NCI-H2081 (cell line): ENCODE data around the gene NT5DC3.
"Not testable (repeated sequence)": the region's sequence is repeated elsewhere in the genome, so short reads cannot be mapped to it uniquely, and the experiment has no call there.

Experiments used
- DNase-seq, 2 experiments: peaks; one replicate each; lab custom pipeline; 2025; lab: John Stamatoyannopoulos, UW

Gene NT5DC3

DNA sequence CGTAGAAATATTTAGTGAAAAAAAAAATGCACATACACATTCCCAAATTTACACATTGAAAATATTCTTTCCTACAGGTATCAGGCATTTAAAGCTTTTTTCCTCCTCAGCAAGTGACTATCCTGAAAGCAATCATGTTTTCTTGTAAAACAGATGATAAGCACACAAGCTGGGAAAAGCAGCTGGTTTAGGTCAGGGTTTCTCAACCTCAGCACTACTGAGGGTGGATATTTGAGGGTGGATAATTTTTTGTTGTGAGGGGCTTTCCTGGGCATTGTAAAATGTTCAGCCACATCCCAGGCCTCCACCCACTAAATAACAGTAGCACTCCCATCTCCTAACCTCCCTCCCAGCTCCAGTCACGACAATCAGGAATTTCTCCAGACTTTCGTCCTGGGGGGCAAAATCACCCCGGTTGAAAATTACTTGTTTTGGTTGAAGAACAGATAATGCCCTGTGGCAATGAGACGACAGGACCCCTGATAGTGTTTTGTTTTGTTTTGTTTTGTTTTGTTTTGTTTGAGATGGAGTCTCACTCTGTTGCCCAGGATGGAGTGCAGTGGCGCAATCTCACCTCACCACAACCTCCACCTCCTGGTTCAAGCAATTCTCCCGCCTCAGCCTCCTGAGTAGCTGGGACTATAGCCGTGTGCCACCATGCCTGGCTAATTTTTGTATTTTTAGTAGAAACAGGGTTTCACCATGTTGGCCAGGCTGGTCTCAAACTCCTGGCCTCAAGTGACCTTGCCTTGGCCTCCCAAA is 15.0 kb upstream of the NT5DC3 start:
- no peak for DNase-seq

DNA sequence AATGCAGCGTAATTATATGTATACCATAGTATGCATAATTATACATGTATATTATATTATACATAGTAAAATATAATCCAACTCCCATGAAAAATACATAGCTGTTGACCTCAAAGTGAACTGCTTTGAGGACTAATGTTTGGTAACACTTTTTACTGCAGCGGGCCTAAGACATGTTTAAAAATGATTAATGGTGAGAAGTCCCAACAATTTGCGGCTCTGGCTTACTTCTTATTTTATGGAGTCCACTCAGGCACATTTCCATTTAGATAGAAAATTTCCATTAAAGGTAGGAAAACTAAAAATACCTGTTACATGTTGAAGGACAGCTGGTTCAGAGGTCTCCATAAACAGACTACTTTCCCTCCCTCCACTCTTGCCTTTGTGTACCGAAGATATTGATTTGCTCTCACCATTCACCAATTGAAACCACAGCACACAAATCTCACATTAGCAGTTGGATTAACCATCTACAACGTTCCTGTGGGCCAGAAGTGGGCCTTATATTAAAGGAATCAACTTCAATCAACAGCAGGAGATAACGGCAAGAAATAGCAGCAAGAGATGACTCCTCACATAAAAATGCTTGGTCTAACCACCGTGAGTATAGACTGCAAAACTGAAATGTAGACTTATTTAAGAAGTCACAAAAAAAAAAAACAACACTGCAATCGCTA is 14.1 kb upstream of the NT5DC3 start:
- DNase-seq: no peak

DNA sequence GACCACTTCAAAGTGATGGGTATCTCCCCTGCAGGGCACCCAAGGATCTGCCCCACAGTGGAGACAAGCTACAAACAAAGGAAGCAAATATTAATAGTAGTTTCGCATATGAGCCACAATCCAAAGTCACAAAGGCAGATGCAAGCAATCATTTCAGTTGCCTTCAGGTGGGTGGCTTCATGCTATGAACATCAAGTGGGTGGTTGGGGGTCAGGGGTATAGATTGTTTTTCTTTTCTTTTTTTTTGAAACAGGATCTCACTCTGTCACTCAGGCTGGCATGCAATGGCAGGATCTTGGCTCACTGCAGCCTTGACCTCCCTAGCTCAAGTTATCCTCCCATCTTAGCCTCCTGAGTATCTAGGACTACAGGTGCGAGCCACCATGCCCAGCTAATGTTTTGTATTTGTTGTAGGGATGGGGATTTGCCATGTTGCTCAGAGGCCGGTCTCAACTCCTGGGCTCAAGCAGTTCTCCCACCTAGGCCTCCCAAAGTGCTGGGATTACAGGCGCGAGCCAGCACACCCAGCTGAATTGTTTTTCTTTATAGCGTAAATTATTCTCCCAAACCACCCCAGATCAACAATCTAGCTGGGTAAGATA is 13.4 kb upstream of the NT5DC3 start:
- DNase-seq: no peak

DNA sequence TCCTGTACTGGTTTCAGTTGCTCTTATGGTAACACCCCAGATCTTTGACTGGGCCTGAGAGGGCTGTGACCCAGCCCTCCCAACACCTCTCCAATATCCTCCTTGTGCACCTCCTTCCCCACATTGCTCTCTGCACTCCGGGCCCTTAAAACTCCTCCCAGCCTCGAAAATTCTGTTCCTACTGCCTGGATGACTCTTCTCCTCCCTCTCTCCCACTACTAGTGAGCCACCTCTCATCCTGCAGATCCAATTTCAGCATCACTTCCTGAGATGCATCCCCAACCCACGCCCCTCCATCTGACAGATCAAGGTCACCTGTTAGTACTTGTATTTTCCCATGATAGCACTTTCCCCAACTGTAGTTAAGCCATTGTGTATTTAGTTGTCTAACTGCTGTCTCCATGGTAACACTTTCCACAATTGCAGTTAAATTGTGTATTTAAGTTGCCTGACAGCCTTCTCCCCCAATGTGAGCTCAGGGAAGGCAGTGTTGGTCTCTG is 11.5 kb upstream of the NT5DC3 start:
- peak; percentile 83 to 93 for DNase-seq

DNA sequence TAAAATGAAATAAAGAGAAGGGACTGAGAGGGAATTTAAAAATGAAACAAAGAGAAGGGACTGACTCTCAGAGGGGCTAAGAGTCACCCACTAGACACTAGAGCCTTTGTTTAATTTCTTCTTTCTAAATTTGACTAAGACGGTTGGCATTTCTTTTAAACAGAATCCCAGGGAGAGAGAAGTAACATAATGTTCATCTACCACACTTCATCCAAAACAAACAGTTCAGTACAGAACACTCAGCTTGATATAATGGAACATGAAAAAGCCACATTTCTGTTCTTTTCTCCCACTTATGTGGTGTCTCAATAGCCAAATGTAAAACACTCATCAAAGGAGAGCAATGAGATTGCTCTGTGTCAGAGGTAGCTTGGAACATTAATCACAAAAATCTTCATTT is 10.1 kb upstream of the NT5DC3 start:
- DNase-seq: no peak

DNA sequence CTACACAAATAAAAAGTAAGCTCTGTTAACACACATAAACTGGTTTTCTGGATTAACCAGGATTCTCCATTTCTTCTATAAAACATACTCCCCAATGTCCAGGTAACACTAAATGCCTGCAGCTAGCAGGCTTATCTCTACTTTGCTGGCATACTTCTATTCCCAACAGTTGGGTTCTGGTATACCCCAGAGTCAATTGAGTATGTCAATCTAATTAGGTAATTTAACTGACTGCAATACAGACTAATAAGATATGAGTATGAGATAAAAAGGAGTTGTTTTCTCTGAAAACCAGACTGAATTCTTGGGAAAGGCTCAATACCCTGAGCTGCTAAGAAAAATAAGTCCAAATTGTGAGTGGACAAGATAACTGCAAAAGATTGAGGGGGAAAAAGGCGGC is 9.4 kb upstream of the NT5DC3 start:
- DNase-seq: no peak

DNA sequence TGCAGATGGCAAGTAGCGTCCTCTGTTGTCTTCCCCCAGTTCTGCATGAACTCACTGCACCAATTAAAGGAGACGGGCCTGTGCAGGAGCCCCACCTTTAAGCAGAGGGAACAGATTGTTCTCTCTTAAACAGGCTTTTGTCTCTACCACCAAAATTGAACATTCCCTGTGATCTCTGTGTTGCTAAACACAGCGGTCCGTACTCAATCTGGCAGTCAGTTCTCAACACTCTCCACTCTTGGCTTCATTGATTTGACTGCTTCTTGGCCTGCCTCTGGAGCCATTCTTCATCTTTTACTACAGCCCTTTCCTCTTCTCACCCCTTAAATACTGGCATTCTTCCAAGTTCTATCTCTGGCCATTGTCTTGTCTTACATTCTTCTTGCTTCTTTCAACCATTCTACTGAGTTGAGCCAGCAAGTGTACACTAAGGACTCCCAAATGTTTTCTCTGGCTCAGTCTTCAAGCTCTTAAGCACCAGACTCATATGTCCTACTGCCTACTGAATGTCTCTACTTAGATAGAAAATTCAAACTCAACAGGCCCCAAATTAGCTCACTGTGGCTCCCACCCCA is 8.0 kb upstream of the NT5DC3 start:
- no peak for DNase-seq

DNA sequence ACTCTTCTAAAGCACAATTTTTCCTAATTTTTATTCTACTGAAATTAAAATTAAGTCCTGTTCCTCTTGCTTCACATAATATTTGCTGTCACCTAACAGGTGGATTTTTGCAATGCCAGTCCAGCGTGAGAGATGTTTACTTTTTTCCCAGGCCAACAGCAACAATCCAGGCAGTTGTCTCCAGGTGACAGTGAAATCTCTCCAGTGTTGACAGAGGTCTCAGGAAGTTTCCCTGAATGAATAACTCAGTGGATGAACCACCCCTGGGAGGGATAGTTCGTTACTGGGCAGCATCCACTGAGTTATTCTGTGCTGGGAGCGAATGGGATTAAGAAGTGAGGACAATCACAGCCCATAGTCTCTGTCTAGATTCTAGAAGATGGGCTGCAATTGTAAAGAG is 7.1 kb upstream of the NT5DC3 start:
- no peak for DNase-seq

DNA sequence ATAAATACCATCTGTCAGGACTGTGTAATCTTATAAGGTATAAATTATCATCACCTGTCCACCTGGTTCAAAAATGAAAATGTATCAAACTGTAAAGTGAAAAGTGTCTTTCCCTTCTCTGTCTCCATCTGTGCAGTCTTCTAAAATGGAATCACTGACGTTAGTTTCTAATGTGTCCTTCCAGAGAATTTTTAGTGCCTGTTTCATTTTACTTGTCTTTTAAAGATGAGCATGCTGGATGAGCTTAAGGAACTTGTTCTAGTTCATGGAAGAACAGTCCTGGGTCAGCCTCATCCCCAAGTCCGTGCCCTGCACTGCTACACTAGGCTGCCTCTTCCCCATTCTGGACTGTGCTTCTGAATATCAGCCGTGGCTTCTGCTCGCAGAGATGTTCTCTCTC is 5.4 kb upstream of the NT5DC3 start:
- DNase-seq: no peak

DNA sequence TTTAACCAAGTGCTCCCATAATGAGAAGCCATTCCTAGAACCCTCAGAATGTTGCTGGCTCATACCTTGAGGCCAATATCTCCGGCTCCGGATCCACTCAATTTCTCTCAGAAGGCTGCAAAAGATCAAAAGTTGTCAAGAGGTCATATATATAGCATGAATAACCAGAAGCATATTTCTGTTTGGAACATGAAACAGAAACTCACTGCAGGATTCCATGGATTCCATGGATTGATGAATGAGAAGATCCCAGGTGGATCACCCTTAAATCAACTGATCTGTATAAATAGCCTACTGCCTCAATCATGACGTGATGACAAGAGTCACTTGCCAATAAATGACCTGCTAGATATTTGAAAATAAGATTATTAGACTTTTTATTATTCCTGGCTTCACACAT is 3.3 kb upstream of the NT5DC3 start:
- no peak for DNase-seq

DNA sequence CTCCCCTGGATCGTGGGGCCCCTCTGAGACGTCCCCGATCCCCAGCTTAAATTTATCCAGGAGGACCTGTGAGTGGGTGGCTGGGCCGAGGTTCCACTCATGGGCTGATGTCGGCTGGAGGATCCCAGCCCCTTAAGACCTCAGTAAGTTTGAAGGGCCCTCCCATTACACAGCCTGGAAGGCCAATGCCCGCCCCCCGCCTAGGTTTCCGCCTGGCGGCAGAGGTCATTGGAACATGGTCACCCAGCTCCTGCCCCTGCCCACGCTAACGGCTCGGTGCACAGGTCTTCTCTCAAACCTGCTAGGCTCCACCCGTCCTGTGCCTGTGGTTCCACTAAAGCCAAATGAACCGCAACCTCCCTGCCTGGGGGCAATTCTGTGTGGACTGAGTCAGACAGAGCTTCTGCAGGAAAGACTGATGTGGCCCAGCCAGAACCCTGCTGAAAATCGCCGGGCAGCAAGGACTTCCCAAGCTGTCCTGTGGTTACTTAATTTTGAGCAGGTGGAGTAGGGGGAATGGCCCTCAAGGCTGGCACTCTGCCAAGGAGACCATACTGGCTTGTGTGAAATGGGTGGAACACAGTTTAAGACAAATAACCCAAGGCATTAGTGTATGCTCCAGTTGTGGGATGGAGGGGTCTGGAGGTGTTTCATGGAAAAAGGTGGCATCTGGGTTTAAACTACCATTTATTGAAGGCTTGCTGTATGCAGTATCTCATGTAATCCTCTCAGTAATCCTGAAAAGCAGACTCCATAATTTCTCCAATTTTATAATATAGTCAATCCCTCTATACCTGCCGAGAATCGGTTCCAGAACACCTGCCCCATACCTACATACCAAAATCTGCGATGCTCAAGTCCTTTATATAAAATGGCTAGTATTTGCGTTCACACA is 903 bp upstream of the NT5DC3 start:
- DNase-seq: peak; percentile 32 to 47

DNA sequence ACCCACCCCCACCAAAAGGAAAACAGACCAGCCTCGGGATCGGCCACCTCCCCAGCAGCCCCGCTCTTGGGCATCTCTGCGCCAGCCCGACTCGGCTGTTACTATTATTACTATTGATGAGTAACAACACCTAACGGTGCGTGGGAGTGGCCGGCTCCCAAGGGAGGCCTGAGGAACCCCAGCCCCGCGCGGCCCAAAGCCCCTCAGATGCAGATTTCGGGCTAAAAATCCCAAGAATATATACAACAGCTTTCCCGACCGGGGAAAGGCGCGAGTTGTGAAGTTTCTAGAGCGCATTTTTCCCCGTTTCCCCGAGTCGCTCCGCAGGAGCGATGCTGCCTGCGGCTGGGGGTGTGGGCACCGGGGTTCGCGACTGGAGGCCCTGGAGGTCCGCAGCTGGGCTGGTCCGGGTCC is 565 bp downstream of the NT5DC3 start:
- DNase-seq: no peak

DNA sequence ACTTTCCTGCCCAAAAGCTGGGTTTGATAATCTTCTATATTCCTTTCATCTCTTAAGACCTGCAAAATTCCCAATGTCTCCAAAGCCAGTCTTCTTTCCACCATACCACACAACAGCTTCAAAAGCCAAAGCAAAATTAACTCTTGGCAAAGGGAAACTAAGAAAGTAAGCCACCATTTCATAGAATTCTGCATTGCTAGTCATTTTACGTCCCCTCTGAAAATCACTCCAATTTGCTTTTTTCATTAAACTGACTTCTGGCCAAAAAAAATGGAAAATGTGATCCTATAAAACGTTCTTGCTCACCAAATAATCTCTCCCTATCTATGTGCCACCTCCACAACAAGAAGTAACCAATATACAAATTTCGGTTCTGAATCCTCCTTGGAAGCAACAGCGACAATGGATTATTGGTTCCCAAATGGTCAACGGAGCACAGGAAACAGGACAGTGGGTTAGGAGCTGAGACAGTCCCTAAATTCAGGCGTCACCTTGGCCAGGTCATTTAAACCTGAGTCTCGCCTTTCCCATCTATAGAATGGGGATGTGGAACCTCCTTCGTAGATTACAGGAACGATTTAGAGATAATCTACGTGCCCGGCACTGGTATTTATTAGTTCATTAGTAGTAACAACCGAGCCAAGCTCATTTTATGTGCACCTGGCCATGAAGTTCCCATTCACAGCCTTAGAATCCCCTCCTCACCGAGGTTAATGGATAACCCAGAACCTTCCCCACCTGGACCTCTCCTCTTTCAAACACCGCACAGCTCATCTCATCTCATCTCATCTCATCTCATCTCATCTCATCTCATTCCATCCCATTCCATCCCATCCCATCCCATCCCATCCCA is 1.2 kb downstream of the NT5DC3 start:
- DNase-seq: no peak

DNA sequence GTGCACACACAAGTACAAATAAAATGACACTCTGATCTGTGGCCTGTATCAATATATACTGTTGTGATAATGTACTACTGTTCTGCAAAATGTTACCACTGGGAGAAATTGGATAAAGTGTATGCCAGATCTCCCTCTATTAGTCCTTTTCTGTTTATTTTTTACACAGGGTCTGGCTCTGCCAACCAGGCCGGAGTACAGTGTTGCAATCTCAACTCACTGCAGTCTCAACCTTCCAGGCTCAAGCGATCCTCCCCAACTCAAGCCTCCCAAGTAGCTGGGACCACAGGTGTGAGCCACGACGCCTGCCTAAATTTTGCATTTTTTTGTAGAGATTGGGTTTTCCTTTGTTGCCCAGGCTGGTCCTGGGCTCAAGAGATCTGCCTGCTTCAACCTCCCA is 1.9 kb downstream of the NT5DC3 start:
- DNase-seq: no peak

DNA sequence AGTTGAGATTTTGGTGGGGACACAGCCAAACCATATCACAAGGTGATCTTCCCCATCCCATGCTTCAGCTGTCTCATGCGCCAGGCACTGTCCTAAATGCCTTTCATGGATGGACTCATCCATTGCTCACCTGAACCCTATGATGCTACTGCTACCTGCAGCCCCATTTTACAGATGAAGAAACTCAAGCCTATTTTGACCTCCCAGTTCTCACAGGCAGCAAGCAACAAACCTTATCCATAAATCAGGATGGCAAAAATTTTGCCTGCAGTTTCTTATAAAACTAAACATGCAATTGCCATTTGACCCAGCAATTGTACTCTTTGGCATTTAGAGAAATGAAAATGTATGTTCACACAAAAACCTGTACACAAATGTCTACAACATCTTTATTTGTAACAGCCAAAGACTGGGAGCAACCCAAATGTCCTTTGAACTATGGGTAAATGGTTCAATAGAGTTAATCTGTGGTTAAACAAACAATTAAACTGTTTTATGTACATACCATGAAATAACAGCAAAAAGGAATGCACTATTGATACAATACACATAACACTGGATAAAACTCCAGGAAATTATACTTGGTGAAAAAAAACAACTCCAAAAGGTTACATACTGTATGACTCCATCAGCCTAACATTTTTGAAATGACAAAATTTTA is 2.6 kb downstream of the NT5DC3 start:
- DNase-seq: no peak

DNA sequence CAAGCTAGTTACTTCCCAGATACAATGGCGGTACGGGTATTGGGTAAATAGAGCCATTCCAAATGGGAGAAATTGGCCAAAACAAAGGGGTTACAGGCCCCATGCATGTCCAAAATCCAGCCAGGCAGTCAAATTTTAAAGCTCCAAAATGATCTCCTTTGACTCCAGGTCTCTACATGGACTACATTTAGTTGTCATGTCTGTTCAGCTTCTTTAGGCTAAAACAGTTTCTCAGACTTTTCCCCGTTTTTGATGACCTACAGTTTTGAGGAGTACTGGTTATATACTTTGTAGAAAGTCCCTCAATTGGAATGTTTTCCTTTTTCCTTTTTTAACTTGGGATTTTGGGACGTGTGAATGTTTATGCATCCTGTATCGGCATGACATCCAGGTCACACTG is 4.7 kb downstream of the NT5DC3 start:
- DNase-seq: no peak

DNA sequence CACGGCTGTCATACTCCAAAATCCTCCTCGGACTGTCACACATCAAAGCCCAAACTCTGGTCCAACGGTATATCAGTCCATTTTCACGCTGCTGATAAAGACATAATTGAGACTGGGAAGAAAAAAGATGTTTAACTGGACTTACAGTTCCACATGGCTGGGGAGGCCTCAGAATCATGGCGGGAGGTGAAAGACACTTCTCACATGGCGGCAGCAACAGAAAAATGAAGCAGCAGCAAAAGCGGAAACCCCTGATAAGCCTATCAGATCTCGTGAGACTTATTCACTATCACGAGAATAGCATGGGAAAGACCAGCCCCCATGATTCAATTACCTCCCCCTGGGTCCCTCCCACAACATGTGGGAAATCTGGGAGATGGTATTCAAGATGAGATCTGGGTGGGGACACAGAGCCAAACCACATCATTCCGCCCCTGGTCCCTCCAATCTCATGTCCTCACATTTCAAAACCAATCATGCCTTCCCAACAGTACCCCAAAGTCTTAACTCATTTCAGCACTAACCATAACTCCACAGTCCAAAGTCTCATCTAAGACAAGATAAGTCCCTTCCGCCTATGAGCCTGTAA is 5.2 kb downstream of the NT5DC3 start:
- DNase-seq: not testable (repeated sequence)

DNA sequence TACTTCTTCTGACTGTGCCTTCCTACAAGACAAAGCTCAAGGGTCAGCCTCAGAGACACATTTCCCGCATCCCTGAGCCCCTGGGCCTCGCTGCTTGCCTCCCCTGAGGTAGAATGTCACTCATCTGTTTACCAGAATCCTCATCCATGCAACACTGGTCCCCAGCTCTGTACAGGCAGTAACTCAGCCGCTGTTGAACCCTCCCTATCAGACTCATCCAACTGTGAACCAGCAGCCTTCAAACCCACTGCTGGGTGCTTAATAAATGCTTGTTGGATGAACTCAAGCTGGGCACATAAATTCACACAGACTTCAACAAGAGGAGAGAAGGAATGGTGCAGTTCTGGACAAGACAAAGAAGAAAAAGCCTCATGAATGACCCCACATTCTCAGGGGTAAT is 6.1 kb downstream of the NT5DC3 start:
- DNase-seq: no peak

DNA sequence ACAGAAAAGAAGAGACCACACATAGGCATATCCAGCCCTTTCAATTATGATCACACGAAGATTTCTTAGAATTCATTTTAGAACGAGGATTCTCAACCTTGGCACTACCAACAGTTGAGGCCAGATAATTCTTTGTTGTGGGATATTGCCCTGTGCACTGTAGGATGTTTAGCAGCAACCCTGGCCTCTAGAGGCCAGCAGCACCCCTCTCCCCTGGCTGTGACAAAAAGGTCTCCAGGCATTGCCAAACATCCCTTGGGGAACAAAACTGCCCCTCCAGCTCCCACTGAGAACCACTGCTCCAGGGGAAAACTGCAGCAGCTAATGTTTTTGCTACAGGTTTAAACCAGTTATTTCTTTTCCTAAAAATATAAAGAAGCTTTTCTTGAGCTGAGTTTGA is 7.1 kb downstream of the NT5DC3 start:
- no peak for DNase-seq
